Esophagus mucosa (tissue), 1 donor: Measurements from ENCODE around the gene ASPDH. TPM values are rescaled to one million over a fixed set of nuclear protein-coding genes. Genes with fewer than 3 reads are reported as not detected.

Source experiments
- ATAC-seq: fragments of 200-7000 bp; cut with Tn5 transposase; one replicate; pipeline ENCODE4 v1.9.1; 2020
- total RNA-seq: library from RNA; stranded (reverse); gene quantifications from one replicate; pipeline ENCODE4 v1.2.4, GENCODE V29; 2023
- donor health status: DM: yes; HTN: yes; CAD: no.

Gene ASPDH
- not detected for total RNA-seq

DNA sequence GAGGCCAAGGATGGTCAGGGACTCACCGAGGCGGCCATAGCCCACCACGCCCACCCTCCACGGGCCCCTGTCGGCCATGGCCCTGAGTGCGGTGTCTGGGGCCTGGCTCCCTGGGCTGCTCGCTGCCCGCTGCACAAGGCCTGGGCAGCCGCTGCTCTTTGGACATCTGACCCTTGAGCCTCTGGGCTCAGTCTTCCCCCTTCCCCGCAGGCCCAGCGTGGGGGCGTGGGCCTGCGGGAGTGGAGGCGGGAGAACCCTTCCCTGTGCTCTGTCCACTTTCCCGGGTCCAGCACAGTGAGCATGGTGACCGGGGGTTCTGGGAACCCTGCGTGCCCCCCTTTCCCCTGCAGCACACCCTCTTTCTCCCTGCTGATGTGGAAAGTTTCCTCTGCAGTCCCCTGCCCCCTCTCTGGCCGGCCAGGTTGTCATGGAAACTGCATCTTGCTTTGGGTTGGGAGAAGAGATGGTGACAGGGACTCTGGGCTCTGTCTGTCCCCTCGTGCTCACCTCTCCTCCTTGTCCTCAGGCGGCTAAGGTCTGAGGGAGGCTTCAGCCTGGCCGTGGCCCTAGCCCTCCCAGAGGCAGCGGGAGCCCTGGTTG is at the start of gene ASPDH:
Gene ASPDH (minus strand): TSS at position 168 of the 600 bp plus-strand sequence. CDS start 90 bp downstream, at position 78.
- no peak for ATAC-seq

GRCh38 chr19:50562996-50563395 is 49.3 kb upstream of the ASPDH start:
- ATAC-seq = no peak

GRCh38 chr19:50562329-50562728 is 48.6 kb upstream of the ASPDH start:
- no peak for ATAC-seq

DNA sequence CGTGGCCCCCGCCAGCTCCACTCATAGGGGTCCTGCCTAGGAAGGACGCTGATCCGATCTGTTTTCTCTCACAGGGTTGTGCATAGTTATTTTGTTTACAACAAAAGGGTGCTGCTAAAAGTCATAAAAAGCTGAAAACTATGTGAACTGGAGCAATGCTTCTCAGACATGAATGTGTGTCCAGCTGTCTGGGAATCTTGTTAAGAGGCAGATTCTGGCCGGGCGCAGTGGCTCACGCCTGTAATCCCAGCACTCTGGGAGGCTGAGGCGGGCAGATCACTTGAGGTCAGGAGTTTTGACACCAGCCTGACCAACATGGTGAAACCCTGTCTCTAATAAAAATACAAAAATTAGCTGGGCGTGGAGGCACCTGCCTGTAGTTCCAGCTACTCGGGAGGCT is 45.9 kb upstream of the ASPDH start:
- no peak for ATAC-seq

DNA sequence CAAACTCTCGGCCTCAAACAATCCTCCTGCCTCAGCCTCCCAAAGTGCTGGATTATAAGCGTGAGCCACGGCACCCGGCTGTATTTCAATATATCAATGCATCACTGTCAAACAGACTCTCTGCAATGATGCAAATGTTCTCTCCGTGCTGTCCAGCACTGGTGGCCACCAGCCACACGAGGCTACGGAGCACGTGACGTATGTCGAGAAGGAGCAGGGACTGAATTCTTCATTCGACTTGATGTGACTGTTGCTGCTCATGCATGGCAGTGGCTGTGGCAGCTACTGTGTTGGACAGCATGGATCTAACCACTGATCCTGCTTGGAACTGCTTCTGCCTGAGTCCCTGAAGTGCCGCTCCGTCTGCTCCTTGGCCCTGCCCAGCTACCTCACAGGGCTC is 44.7 kb upstream of the ASPDH start:
- ATAC-seq = no peak

DNA sequence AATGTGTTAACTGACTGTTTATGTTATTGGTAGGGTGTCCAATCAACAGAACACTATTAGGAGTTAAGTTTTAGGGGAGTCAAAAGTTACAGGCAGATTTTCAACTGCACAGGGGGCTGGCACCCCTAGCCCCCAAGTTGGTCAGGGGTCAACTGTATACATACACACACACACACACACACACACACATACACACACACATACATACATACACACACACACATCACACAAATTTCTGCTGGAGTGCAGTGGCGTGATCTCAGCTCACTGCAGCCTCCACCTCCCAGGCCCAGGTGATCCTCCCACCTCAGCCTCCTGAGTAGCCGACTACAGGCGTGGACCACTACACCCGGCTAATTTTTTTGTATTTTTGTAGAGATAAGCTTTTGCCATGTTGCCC is 44.3 kb upstream of the ASPDH start:
- ATAC-seq = no peak

DNA sequence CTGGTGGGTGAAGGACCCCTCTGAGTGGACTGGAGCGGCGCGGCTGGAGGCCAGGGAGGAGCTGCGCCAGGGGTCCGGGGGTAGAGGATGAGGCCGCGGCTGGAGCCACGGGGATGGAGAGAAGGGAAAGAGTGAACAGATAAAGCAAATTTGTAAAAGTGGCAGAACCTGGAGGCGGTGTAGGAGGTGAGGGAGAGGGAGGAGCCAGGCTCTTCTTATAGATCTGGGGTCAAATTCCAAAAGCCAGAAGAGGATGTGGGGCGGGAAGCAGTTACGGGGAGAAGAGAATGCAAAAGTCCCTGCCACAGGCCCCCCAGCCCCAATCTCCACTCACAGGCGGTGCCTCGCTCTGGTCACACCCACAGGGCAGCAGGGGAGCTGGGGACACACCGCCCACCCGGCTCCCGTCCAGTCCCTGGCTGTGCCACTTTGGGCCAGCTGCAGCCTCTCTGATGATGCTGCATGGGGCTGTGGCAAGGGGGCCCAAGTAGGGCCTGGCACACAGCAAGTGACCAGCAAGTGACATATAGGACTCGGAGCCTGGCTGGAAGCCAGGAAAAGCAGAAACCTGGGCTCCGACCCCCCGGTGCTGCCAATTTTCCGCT is 43.4 kb upstream of the ASPDH start:
- no peak for ATAC-seq

- ATAC-seq = peak; percentile 31
Observed at GRCh38 chr19:50556282-50557008, 42.7 kb upstream of the ASPDH start.

GRCh38 chr19:50555450-50556281 is 42.0 kb upstream of the ASPDH start:
- ATAC-seq = no peak

DNA sequence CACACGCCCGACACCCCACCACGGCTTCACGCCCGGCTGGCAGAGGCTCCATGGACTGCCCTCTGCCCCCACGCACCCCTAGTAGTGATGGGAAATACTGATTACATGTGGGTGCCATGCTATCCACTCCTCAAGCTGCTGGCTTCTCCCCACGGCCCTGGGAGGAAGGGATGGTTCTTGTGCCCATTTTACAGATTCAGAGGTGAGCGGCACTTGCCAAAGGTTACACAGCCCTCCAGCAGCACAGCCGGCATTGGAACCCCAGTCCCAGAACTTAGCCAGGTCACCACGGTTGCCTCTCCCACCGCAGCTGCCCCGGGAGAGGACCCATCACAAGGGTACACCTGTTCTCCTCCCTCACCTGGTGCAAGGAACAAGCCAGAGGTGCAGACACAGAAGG is 41.3 kb upstream of the ASPDH start:
- no peak for ATAC-seq

GRCh38 chr19:50554212-50554611 is 40.5 kb upstream of the ASPDH start:
- no peak for ATAC-seq

DNA sequence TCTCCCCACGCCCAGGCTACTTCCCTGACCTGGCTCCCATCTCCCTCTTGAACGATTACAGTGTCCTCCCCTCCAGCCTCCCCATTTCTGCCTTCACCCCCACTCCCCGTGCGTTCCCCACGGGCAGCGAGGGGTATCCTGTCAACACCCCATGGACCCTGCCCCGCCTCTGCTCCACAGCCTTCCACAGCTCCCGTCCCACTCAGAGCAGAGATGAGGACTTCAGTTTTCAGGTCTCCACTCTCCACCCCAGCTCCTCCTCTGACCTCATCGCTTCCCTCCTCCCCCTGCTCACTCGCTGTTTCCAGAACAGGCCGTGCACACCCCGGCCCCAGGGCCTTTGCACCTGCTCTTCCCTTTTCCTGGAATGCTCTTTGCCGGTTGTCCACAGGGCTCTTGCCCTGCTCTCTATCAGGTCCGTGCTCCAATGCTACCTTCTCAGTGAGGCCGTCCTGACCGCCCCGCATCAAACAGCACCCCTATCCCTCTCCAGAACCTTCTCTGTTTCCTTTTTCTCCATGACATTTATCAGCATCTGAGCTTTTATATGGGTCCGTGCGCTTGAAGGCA is 39.5 kb upstream of the ASPDH start:
- ATAC-seq = no peak

DNA sequence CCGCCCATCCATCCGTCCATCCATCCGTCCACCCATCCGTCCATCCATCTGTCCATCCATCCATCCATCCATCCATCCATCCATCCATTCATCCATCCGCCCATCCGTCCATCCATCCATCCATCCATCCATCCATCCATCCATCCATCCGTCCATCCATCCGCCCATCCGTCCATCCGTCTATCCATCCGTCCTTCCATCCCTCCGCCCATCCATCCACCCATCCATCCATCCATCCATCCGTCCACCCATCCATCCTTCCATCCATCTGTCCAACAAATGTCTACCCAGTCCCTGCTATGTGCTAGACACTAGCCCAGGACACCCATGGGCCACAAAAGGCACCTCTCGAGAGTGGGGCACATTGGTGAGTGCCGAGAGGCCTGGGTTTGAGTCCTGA is 38.8 kb upstream of the ASPDH start:
- no peak for ATAC-seq

GRCh38 chr19:50551715-50552187 is 38.0 kb upstream of the ASPDH start:
- no peak for ATAC-seq

DNA sequence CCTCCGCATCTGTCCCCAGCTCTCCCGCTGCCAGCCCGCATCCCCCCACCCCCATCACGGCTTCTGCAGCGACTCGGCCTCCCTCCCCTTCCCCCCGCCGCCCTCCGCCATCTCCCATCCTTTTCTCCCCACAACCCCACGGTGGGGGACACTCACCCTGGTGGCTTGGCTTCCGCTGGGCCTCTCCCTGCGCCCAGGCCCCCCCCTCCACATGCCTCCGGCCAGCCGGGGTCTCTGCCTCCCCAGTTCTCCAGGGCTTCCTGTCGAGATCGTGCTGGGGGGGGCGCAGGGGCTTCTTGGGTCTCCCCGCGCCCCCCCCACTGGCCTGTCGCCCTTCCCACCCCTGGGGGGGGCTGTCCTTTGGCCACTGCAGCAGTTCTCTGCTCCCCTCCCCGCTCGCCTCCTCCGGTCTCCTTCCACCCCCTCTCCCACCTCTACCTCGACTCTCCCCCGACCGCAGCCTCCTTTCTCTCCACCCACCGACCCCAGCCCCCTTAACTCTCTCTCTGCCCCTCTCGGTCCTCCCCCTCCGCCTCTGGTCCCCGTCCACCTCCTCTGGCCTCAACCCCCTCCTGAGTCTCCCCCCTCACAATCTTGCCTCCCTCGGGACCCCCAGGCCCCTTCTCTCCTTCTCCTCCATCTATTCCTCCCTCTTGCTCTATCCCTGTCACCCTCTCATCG is 37.5 kb upstream of the ASPDH start:
- ATAC-seq = no peak

DNA sequence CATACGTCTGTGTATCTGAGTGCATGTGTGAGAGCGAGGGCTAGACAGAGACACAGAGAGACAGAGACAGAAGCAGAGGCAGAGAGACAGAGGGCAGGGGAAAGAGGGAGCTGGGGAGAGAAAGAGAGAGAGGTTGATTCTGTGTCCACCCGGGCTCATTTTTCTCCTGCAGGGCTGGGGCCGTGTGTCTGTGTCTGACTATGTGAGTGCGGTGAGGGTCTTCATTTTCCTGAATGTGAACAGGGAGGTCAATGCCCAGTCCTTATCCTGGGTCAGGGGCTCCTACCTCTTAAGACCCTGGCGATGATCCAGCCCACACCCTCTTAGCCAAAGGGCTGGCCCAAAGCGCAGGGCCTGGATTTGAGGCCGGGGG is 36.9 kb upstream of the ASPDH start:
- ATAC-seq = no peak

- no peak for ATAC-seq
Observed at GRCh38 chr19:50549927-50550593, 36.3 kb upstream of the ASPDH start.

- no peak for ATAC-seq
Observed at GRCh38 chr19:50549059-50549926, 35.6 kb upstream of the ASPDH start.

- no peak for ATAC-seq
Observed at GRCh38 chr19:50548191-50549058, 34.7 kb upstream of the ASPDH start.
